SK-N-SH (cell line): ENCODE data around the gene PLGRKT.

Source experiments
- EP300 ChIP-seq, 2 experiments: IDR thresholded peaks; 2 replicates each; pipeline versions ENCODE4 v1.4.0 to v1.6.1; 2012; ENCODE audit warnings: borderline replicate concordance in 1 of 2, low read depth in 1 of 2, low read length in 1 of 2
- JUND ChIP-seq: IDR thresholded peaks from 2 replicates; pipeline ENCODE4 v1.4.0; 2012
- NRF1 ChIP-seq: IDR thresholded peaks from 2 replicates; pipeline ENCODE4 v1.6.1; 2012; ENCODE audit warnings: low read depth, mild to moderate bottlenecking, low read length
- TF ChIP-seq, protein P1 (sequence below): fragments of 200-600 bp; sonication (generic); IDR thresholded peaks from 2 replicates; pipeline ENCODE4 v1.6.1; 2017; ENCODE audit warnings: antibody characterized with exemption, mild to moderate bottlenecking, moderate library complexity
- TF ChIP-seq, protein P2 (sequence below): IDR thresholded peaks from 2 replicates; pipeline ENCODE4 v1.4.0; 2012; ENCODE audit warnings: low read depth

DNA sequence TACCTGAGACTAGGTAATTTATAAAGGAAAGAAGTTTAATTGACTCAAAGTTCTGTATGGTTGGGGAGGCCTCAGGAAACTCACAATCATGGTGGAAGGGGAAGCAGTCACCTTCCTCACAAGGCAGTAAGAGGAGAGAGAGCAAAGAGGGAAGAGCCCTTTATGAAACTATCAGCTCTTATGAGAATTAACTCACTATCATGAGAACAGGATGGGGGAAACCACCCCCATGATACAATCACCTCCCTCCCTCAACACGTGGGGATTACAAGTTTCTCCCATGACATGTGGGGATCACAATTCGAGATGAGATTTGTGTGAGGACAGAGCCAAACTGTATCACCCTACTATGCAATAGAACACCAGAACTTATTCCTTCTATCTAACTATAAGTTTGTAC is 40.5 kb upstream of the PLGRKT start:
- TF ChIP-seq, protein P1, sequence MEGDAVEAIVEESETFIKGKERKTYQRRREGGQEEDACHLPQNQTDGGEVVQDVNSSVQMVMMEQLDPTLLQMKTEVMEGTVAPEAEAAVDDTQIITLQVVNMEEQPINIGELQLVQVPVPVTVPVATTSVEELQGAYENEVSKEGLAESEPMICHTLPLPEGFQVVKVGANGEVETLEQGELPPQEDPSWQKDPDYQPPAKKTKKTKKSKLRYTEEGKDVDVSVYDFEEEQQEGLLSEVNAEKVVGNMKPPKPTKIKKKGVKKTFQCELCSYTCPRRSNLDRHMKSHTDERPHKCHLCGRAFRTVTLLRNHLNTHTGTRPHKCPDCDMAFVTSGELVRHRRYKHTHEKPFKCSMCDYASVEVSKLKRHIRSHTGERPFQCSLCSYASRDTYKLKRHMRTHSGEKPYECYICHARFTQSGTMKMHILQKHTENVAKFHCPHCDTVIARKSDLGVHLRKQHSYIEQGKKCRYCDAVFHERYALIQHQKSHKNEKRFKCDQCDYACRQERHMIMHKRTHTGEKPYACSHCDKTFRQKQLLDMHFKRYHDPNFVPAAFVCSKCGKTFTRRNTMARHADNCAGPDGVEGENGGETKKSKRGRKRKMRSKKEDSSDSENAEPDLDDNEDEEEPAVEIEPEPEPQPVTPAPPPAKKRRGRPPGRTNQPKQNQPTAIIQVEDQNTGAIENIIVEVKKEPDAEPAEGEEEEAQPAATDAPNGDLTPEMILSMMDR = no peak
- TF ChIP-seq NRF1 (no peak), JUND (no peak), EP300 (IDR thresholded peaks at IDR 0.05; ENCODE audit: borderline replicate concordance in 1 of 2, low read depth in 1 of 2, low read length in 1 of 2) (no peak)
- TF ChIP-seq, protein P2, sequence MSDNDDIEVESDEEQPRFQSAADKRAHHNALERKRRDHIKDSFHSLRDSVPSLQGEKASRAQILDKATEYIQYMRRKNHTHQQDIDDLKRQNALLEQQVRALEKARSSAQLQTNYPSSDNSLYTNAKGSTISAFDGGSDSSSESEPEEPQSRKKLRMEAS = no peak
